ENCODE measurements around the gene KMT5C.

The KMT5C gene

GRCh38 chr19:55339105-55339888 lies at the start of gene KMT5C:
KMT5C (plus strand) TSS chr19:55339876; CDS start chr19:55341937, 2,061 bp downstream.
- peak; percentile 100 for DNase-seq (ENCODE audit: low read depth)

- no peak for DNase-seq (ENCODE audit: low read depth)
These were observed 42.4 kb upstream of the KMT5C start for GRCh38 chr19:55297267-55297666.

- DNase-seq (ENCODE audit: low read depth) = no peak
These were observed 39.7 kb upstream of the KMT5C start for GRCh38 chr19:55299991-55300390.

GRCh38 chr19:55300886-55301458 lies 38.7 kb upstream of the KMT5C start:
- DNase-seq (ENCODE audit: low read depth) = no peak

GRCh38 chr19:55301459-55302317 lies 38.0 kb upstream of the KMT5C start:
- DNase-seq (ENCODE audit: low read depth) = peak; percentile 37

- DNase-seq (ENCODE audit: low read depth) = no peak
These were observed 37.4 kb upstream of the KMT5C start for GRCh38 chr19:55302318-55302703.

- DNase-seq (ENCODE audit: low read depth) = no peak
These were observed 36.2 kb upstream of the KMT5C start for GRCh38 chr19:55303477-55303876.

- DNase-seq (ENCODE audit: low read depth) = no peak
These were observed 35.2 kb upstream of the KMT5C start for GRCh38 chr19:55304279-55304978.

- DNase-seq (ENCODE audit: low read depth) = no peak
These were observed 34.7 kb upstream of the KMT5C start for GRCh38 chr19:55304980-55305379.

- DNase-seq (ENCODE audit: low read depth) = no peak
These were observed 34.2 kb upstream of the KMT5C start for GRCh38 chr19:55305491-55305890.

GRCh38 chr19:55305983-55306562 lies 33.6 kb upstream of the KMT5C start:
- DNase-seq (ENCODE audit: low read depth) = no peak

GRCh38 chr19:55306712-55307111 lies 33.0 kb upstream of the KMT5C start:
- DNase-seq (ENCODE audit: low read depth) = no peak

- DNase-seq (ENCODE audit: low read depth) = no peak
These were observed 31.4 kb upstream of the KMT5C start for GRCh38 chr19:55308281-55308680.

GRCh38 chr19:55309448-55309847 lies 30.2 kb upstream of the KMT5C start:
- no peak for DNase-seq (ENCODE audit: low read depth)

- DNase-seq (ENCODE audit: low read depth) = no peak
These were observed 29.2 kb upstream of the KMT5C start for GRCh38 chr19:55310498-55310897.

GRCh38 chr19:55311397-55311796 lies 28.3 kb upstream of the KMT5C start:
- DNase-seq (ENCODE audit: low read depth) = no peak

- DNase-seq (ENCODE audit: low read depth) = no peak
These were observed 27.9 kb upstream of the KMT5C start for GRCh38 chr19:55311797-55312196.

GRCh38 chr19:55312621-55313512 lies 26.8 kb upstream of the KMT5C start:
- no peak for DNase-seq (ENCODE audit: low read depth)

- DNase-seq (ENCODE audit: low read depth) = no peak
These were observed 25.3 kb upstream of the KMT5C start for GRCh38 chr19:55314396-55314795.

- DNase-seq (ENCODE audit: low read depth) = no peak
These were observed 23.6 kb upstream of the KMT5C start for GRCh38 chr19:55315956-55316525.

All from stromal cell of bone marrow (primary cell).